ENCODE data around the gene SHC3.

The SHC3 gene

GRCh38 chr9:89053301-89053700 lies 125.3 kb downstream of the SHC3 start:
- H2AK5ac ChIP-seq (ENCODE audit: low read length), result no peak overlapping the region
- H3K14ac ChIP-seq (ENCODE audit: low read length), result no peak overlapping the region
- H3K4me3 ChIP-seq (ENCODE audit: low read depth, low read length), result no peak overlapping the region
- no peak overlapping the region for H4K12ac ChIP-seq (ENCODE audit: low read depth, low read length)
- H3K79me1 ChIP-seq (ENCODE audit: low read length), result no peaks in the 10 kb centered on the region
- H4K91ac ChIP-seq (ENCODE audit: low read depth, low read length), result no peak overlapping the region
- H2BK5ac ChIP-seq (ENCODE audit: low read depth, low read length, poor library complexity), result no peak overlapping the region
- H3K4me2 ChIP-seq (ENCODE audit: low read length), result no peak overlapping the region
- H2BK12ac ChIP-seq (ENCODE audit: low read length), result no peak overlapping the region
- DNase-seq, result no peak
- H3K4me1 ChIP-seq (ENCODE audit: control insufficient read depth in 1 of 2, insufficient read depth in 2 of 2, low read length in 2 of 2), result no peaks in the 10 kb centered on the region
- WGBS (ENCODE audit: extremely low coverage, insufficient coverage, insufficient read length), result no CpG with 5 or more reads among the region's 5 CpGs
- no peak overlapping the region for H3K9ac ChIP-seq (ENCODE audit: low read length)
- peaks cover 3% of the 10 kb centered on the region for H3K9me3 ChIP-seq (ENCODE audit: insufficient read depth, low read depth, low read length)
- no peaks in the 10 kb centered on the region for H3K27me3 ChIP-seq (ENCODE audit: insufficient read depth, low read length)
- no peak overlapping the region for H2AFZ ChIP-seq (ENCODE audit: insufficient read depth, low read length, poor library complexity)
- no peaks in the 10 kb centered on the region for H3K36me3 ChIP-seq (ENCODE audit: control insufficient read depth in 1 of 2, insufficient read depth in 2 of 2, low read length in 2 of 2)
- no peaks in the 10 kb centered on the region for H3K79me2 ChIP-seq (ENCODE audit: control insufficient read depth, insufficient read depth, low read length, poor library complexity)
- no peak overlapping the region for H3K18ac ChIP-seq (ENCODE audit: low read length)
- H4K8ac ChIP-seq (ENCODE audit: low read depth, low read length), result no peak overlapping the region
- no peak overlapping the region for H2BK120ac ChIP-seq (ENCODE audit: insufficient read depth, low read length, poor library complexity)
- H3K27ac ChIP-seq (ENCODE audit: low read depth, low read length), result no peak overlapping the region
- H3K23ac ChIP-seq (ENCODE audit: low read length), result no peak overlapping the region
- H3K4ac ChIP-seq (ENCODE audit: low read depth, low read length), result no peak overlapping the region

DNA sequence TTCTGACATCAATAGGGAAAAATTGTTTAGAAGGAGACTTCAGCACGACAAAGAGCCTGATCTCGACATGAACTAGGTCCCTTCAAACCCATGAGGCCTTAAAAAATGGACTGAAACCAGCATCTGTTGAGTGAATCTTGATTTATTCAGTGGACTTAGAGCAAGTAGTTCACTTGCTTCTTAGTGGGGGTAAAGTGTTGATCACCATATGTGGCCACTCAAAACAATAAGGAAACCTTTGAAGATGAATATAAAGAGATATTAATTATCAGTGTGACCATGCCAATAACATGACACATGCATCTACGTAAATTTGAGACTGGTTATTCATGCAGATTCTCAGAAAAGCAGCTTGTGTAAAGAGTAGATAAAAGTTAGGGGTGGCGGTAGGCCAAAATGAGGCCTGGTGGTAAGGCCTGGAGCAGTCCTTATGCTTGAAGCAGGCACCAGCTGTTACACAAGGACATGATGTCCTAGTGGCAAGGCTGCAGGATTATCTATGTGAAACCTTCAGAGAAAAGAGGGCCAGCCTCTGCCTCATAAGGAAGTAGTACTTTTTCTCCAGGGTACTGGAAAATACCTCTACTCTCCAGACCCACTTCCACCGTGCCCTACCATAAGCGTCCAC lies 126.0 kb downstream of the SHC3 start:
- Histone ChIP-seq H3K79me2 (ENCODE audit: control insufficient read depth, insufficient read depth, low read length, poor library complexity) (no peaks in the 10 kb centered on the region), H3K4me1 (ENCODE audit: control insufficient read depth in 1 of 2, insufficient read depth in 2 of 2, low read length in 2 of 2) (no peaks in the 10 kb centered on the region), H3K27me3 (ENCODE audit: insufficient read depth, low read length) (no peaks in the 10 kb centered on the region), H4K91ac (ENCODE audit: low read depth, low read length) (no peak overlapping the region), H3K27ac (ENCODE audit: low read depth, low read length) (no peak overlapping the region), H3K4me2 (ENCODE audit: low read length) (no peak overlapping the region), H2AFZ (ENCODE audit: insufficient read depth, low read length, poor library complexity) (no peak overlapping the region), H3K14ac (ENCODE audit: low read length) (no peak overlapping the region), H3K79me1 (ENCODE audit: low read length) (no peaks in the 10 kb centered on the region), H3K4me3 (ENCODE audit: low read depth, low read length) (no peak overlapping the region), H3K18ac (ENCODE audit: low read length) (no peak overlapping the region), H3K9me3 (ENCODE audit: insufficient read depth, low read depth, low read length) (no peaks in the 10 kb centered on the region), H4K12ac (ENCODE audit: low read depth, low read length) (no peak overlapping the region), H3K23ac (ENCODE audit: low read length) (no peak overlapping the region), H2BK5ac (ENCODE audit: low read depth, low read length, poor library complexity) (no peak overlapping the region), H3K9ac (ENCODE audit: low read length) (no peak overlapping the region), H2BK12ac (ENCODE audit: low read length) (no peak overlapping the region), H3K36me3 (ENCODE audit: control insufficient read depth in 1 of 2, insufficient read depth in 2 of 2, low read length in 2 of 2) (no peaks in the 10 kb centered on the region), H3K4ac (ENCODE audit: low read depth, low read length) (no peak overlapping the region), H2BK120ac (ENCODE audit: insufficient read depth, low read length, poor library complexity) (no peak overlapping the region), H2AK5ac (ENCODE audit: low read length) (no peak overlapping the region), H4K8ac (ENCODE audit: low read depth, low read length) (no peak overlapping the region)
- DNase-seq, result no peak
- WGBS (ENCODE audit: extremely low coverage, insufficient coverage, insufficient read length), result no CpG with 5 or more reads among the region's 6 CpGs

- Histone ChIP-seq H3K23ac (ENCODE audit: low read length) (no peak overlapping the region), H2BK120ac (ENCODE audit: insufficient read depth, low read length, poor library complexity) (no peak overlapping the region), H2AK5ac (ENCODE audit: low read length) (no peak overlapping the region), H3K27me3 (ENCODE audit: insufficient read depth, low read length) (no peaks in the 10 kb centered on the region), H2BK12ac (ENCODE audit: low read length) (no peak overlapping the region), H3K18ac (ENCODE audit: low read length) (no peak overlapping the region), H3K4ac (ENCODE audit: low read depth, low read length) (no peak overlapping the region), H3K79me1 (ENCODE audit: low read length) (no peaks in the 10 kb centered on the region), H3K36me3 (ENCODE audit: control insufficient read depth in 1 of 2, insufficient read depth in 2 of 2, low read length in 2 of 2) (no peaks in the 10 kb centered on the region), H4K91ac (ENCODE audit: low read depth, low read length) (no peak overlapping the region), H2AFZ (ENCODE audit: insufficient read depth, low read length, poor library complexity) (no peak overlapping the region), H3K79me2 (ENCODE audit: control insufficient read depth, insufficient read depth, low read length, poor library complexity) (no peaks in the 10 kb centered on the region), H3K4me1 (ENCODE audit: control insufficient read depth in 1 of 2, insufficient read depth in 2 of 2, low read length in 2 of 2) (no peaks in the 10 kb centered on the region), H3K14ac (ENCODE audit: low read length) (no peak overlapping the region), H3K4me2 (ENCODE audit: low read length) (no peak overlapping the region), H3K27ac (ENCODE audit: low read depth, low read length) (no peak overlapping the region), H3K9ac (ENCODE audit: low read length) (no peak overlapping the region), H3K9me3 (ENCODE audit: insufficient read depth, low read depth, low read length) (no peaks in the 10 kb centered on the region), H4K12ac (ENCODE audit: low read depth, low read length) (no peak overlapping the region), H2BK5ac (ENCODE audit: low read depth, low read length, poor library complexity) (no peak overlapping the region), H4K8ac (ENCODE audit: low read depth, low read length) (no peak overlapping the region), H3K4me3 (ENCODE audit: low read depth, low read length) (no peak overlapping the region)
- no CpG with 5 or more reads among the region's 12 CpGs for WGBS (ENCODE audit: extremely low coverage, insufficient coverage, insufficient read length)
- no peak for DNase-seq
These were observed 127.1 kb downstream of the SHC3 start for GRCh38 chr9:89051421-89052025.

DNA sequence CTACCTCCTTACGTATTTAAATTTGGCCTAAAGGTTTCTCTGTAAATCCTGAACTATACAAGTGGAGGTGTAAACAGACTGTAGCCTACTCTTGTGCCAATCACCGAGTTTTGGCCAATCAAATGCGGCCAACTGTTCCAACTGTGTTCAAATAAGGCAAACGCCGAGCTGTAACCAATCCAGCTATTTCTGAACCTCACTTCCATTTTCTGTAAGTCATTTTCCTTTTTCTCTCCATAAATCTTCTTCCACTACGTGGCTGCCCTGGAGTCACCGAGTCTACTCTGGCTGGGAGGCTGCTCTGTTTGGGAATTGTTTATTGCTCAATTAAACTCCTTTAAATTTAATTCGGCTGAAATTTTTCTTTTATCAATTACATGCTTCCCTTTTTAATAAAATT lies 129.0 kb downstream of the SHC3 start:
- no peak for DNase-seq
- no peaks in the 10 kb centered on the region for H3K36me3 ChIP-seq (ENCODE audit: control insufficient read depth in 1 of 2, insufficient read depth in 2 of 2, low read length in 2 of 2)
- no peak overlapping the region for H2BK120ac ChIP-seq (ENCODE audit: insufficient read depth, low read length, poor library complexity)
- H4K91ac ChIP-seq (ENCODE audit: low read depth, low read length), result no peak overlapping the region
- H3K27me3 ChIP-seq (ENCODE audit: insufficient read depth, low read length), result no peaks in the 10 kb centered on the region
- H4K12ac ChIP-seq (ENCODE audit: low read depth, low read length), result no peak overlapping the region
- no peak overlapping the region for H3K27ac ChIP-seq (ENCODE audit: low read depth, low read length)
- no peak overlapping the region for H3K18ac ChIP-seq (ENCODE audit: low read length)
- H4K8ac ChIP-seq (ENCODE audit: low read depth, low read length), result no peak overlapping the region
- H3K4me3 ChIP-seq (ENCODE audit: low read depth, low read length), result no peak overlapping the region
- no peak overlapping the region for H2BK12ac ChIP-seq (ENCODE audit: low read length)
- no peak overlapping the region for H2BK5ac ChIP-seq (ENCODE audit: low read depth, low read length, poor library complexity)
- H3K14ac ChIP-seq (ENCODE audit: low read length), result no peak overlapping the region
- H3K79me1 ChIP-seq (ENCODE audit: low read length), result no peaks in the 10 kb centered on the region
- H2AK5ac ChIP-seq (ENCODE audit: low read length), result no peak overlapping the region
- no peak overlapping the region for H3K4me2 ChIP-seq (ENCODE audit: low read length)
- H2AFZ ChIP-seq (ENCODE audit: insufficient read depth, low read length, poor library complexity), result no peak overlapping the region
- no peak overlapping the region for H3K4ac ChIP-seq (ENCODE audit: low read depth, low read length)
- H3K9me3 ChIP-seq (ENCODE audit: insufficient read depth, low read depth, low read length), result no peaks in the 10 kb centered on the region
- WGBS (ENCODE audit: extremely low coverage, insufficient coverage, insufficient read length), result no CpG with 5 or more reads among the region's 8 CpGs
- no peak overlapping the region for H3K9ac ChIP-seq (ENCODE audit: low read length)
- no peaks in the 10 kb centered on the region for H3K79me2 ChIP-seq (ENCODE audit: control insufficient read depth, insufficient read depth, low read length, poor library complexity)
- no peak overlapping the region for H3K23ac ChIP-seq (ENCODE audit: low read length)
- H3K4me1 ChIP-seq (ENCODE audit: control insufficient read depth in 1 of 2, insufficient read depth in 2 of 2, low read length in 2 of 2), result no peaks in the 10 kb centered on the region

Measured in trophoblast cell (in vitro differentiated cells and primary cell).